ENCODE measurements around the gene MRPL53. TPM values are rescaled to one million over a fixed set of nuclear protein-coding genes. Genes with fewer than 3 reads are reported as not detected.

Gene MRPL53
- total and polyA plus RNA-seq, 2 experiments from 2014 or later, result 7.7 to 65.1 TPM

- no peak for TF ChIP-seq CTCF (conservative IDR thresholded peaks at IDR 0.05; ENCODE audit: low read depth in 2 of 2)
- TF ChIP-seq POLR2AphosphoS5 (IDR thresholded peaks at IDR 0.05; ENCODE audit: low read depth), result no peak
- no peak for TF ChIP-seq ZNF462 (CRISPR knock-in tag; IDR thresholded peaks at IDR 0.05)
- TF ChIP-seq EZH2phosphoT487 (IDR thresholded peaks at IDR 0.05; ENCODE audit: unreplicated experiment), result no peak
Measured at GRCh38 chr2:74462786-74463105, 9.7 kb downstream of the MRPL53 start (continued).

GRCh38 chr2:74462054-74462785, 10.3 kb downstream of the MRPL53 start:
- Histone ChIP-seq H3K27me3 (ENCODE audit: insufficient read depth) (no peaks in the 10 kb centered on the region), H2AFZ (no peak overlapping the region), H3K9me2 (ENCODE audit: insufficient read depth) (no peaks in the 10 kb centered on the region), H3K27ac (ENCODE audit: low read depth) (0 out of 2 replicates have a peak overlapping the region, but pooled peaks have one; percentile 32), H3K79me2 (replicated peaks; ENCODE audit: insufficient read depth) (peaks cover 15% of the 10 kb centered on the region), H3K4me2 (no peak overlapping the region), H3K4me1 (ENCODE audit: insufficient read depth) (no peaks in the 10 kb centered on the region; the same call in 1 of the 2 replicates), H3F3A (replicated peaks; ENCODE audit: low read depth) (peaks cover 12% of the 10 kb centered on the region; the same call in 1 of the 2 replicates), H4K20me1 (replicated peaks; ENCODE audit: insufficient read depth) (peaks cover 4% of the 10 kb centered on the region; the same call in 1 of the 2 replicates), H3K4me3 (no peak overlapping the region), H3K36me3 (ENCODE audit: insufficient read depth) (no peaks in the 10 kb centered on the region; the same call in 1 of the 2 replicates)
- no peak for DNase-seq (ENCODE audit: low spot score)
- Mint-ChIP-seq H3K9me3 (peaks cover 2% of the 10 kb centered on the region; the same call in 2 of the 3 replicates), H3K4me1 (peaks cover 17% of the 10 kb centered on the region), H3K27me3 (ENCODE audit: insufficient read depth, low read depth, poor library complexity) (peaks cover 21% of the 10 kb centered on the region), H3K27ac (no peak overlapping the region), H3K36me3 (ENCODE audit: low read depth) (peaks cover 17% of the 10 kb centered on the region), H3K4me3 (peak overlapping the region; percentile 40; the same call in 1 of the 3 replicates)
- no peak for ATAC-seq
- TF ChIP-seq POLR2AphosphoS5 (IDR thresholded peaks at IDR 0.05; ENCODE audit: low read depth), result no peak
- TF ChIP-seq ZNF114 (CRISPR knock-in tag; IDR thresholded peaks at IDR 0.05), result no peak
- no peak for TF ChIP-seq ZNF462 (CRISPR knock-in tag; IDR thresholded peaks at IDR 0.05)
- no peak for TF ChIP-seq EZH2phosphoT487 (IDR thresholded peaks at IDR 0.05; ENCODE audit: unreplicated experiment)
